IPS-18a (cell line): Measurements from ENCODE around the gene ZSWIM2.
"Not testable (repeated sequence)": the region's sequence is repeated elsewhere in the genome, so short reads cannot be mapped to it uniquely, and the experiment has no call there.

Experiments
- H3K27ac ChIP-seq: one replicate; pipeline ENCODE4 v1.5.1; 2013; ENCODE audit warnings: low read length
- H3K27me3 ChIP-seq: one replicate; pipeline ENCODE4 v1.6.1; 2013; ENCODE audit warnings: mild to moderate bottlenecking, low read length; ENCODE audit not compliant: control insufficient read depth, insufficient read depth
- H3K36me3 ChIP-seq: one replicate; pipeline ENCODE4 v1.6.1; 2013; ENCODE audit warnings: low read depth, low read length; ENCODE audit not compliant: control insufficient read depth
- H3K4me1 ChIP-seq: one replicate; pipeline ENCODE4 v1.6.1; 2013; ENCODE audit warnings: low read depth, low read length; ENCODE audit not compliant: control insufficient read depth
- H3K4me3 ChIP-seq: one replicate; pipeline ENCODE4 v1.5.1; 2013; ENCODE audit warnings: low read length
- H3K9ac ChIP-seq: one replicate; pipeline ENCODE4 v1.6.1; 2013; ENCODE audit warnings: mild to moderate bottlenecking, low read length, moderate library complexity
- H3K9me3 ChIP-seq: one replicate; pipeline ENCODE4 v1.6.1; 2013; ENCODE audit warnings: low read depth, low read length; ENCODE audit not compliant: control insufficient read depth

Gene ZSWIM2

GRCh38 chr2:186848873-186849578 lies at the start of gene ZSWIM2:
ZSWIM2 (minus strand) TSS chr2:186849170; CDS start chr2:186849130, 40 bp downstream.
- H3K4me3 ChIP-seq = peak within 1 kb of the TSS; percentile 84

GRCh38 chr2:186896220-186896619 lies 47.2 kb upstream of the ZSWIM2 start:
- H3K27me3 ChIP-seq, H3K27ac ChIP-seq, H3K4me1 ChIP-seq, H3K4me3 ChIP-seq, H3K36me3 ChIP-seq, H3K9me3 ChIP-seq, H3K9ac ChIP-seq: not testable (repeated sequence)

More at GRCh38 chr2:186848873-186849578, at the start of gene ZSWIM2:
- Histone ChIP-seq H3K9ac (peak within 1 kb of the TSS; percentile 57), H3K27ac (no peak within 1 kb of the TSS), H3K9me3 (no peaks in the 10 kb centered on the region), H3K4me1 (peaks cover 4% of the 10 kb centered on the region), H3K27me3 (peaks cover 10% of the 10 kb centered on the region), H3K36me3 (no peaks in the 10 kb centered on the region)

GRCh38 chr2:186895451-186895850 lies 46.5 kb upstream of the ZSWIM2 start:
- Histone ChIP-seq H3K27me3 (no peaks in the 10 kb centered on the region), H3K36me3 (no peaks in the 10 kb centered on the region), H3K4me1 (no peaks in the 10 kb centered on the region), H3K9ac (no peak overlapping the region), H3K9me3 (no peaks in the 10 kb centered on the region), H3K27ac (no peak overlapping the region), H3K4me3 (no peak overlapping the region)

- no peaks in the 10 kb centered on the region for H3K36me3 ChIP-seq
- no peak overlapping the region for H3K4me3 ChIP-seq
- H3K27me3 ChIP-seq = no peaks in the 10 kb centered on the region
- no peak overlapping the region for H3K27ac ChIP-seq
- H3K9me3 ChIP-seq = no peaks in the 10 kb centered on the region
- H3K4me1 ChIP-seq = no peaks in the 10 kb centered on the region
- H3K9ac ChIP-seq = no peak overlapping the region
Observed at GRCh38 chr2:186894478-186894877, 45.5 kb upstream of the ZSWIM2 start.

GRCh38 chr2:186892821-186893220 lies 43.9 kb upstream of the ZSWIM2 start:
- Histone ChIP-seq H3K9ac (no peak overlapping the region), H3K9me3 (no peaks in the 10 kb centered on the region), H3K4me1 (no peaks in the 10 kb centered on the region), H3K27ac (no peak overlapping the region), H3K4me3 (no peak overlapping the region), H3K27me3 (no peaks in the 10 kb centered on the region), H3K36me3 (no peaks in the 10 kb centered on the region)

- Histone ChIP-seq H3K36me3 (no peaks in the 10 kb centered on the region), H3K27me3 (no peaks in the 10 kb centered on the region), H3K9ac (no peak overlapping the region), H3K9me3 (no peaks in the 10 kb centered on the region), H3K4me3 (no peak overlapping the region), H3K27ac (no peak overlapping the region), H3K4me1 (no peaks in the 10 kb centered on the region)
Observed at GRCh38 chr2:186891185-186891621, 42.2 kb upstream of the ZSWIM2 start.

- no peaks in the 10 kb centered on the region for H3K27me3 ChIP-seq
- no peak overlapping the region for H3K4me3 ChIP-seq
- H3K9ac ChIP-seq = no peak overlapping the region
- H3K9me3 ChIP-seq = no peaks in the 10 kb centered on the region
- no peaks in the 10 kb centered on the region for H3K36me3 ChIP-seq
- H3K27ac ChIP-seq = no peak overlapping the region
- H3K4me1 ChIP-seq = no peaks in the 10 kb centered on the region
Observed at GRCh38 chr2:186889101-186889879, 40.3 kb upstream of the ZSWIM2 start.

- no peaks in the 10 kb centered on the region for H3K4me1 ChIP-seq
- no peaks in the 10 kb centered on the region for H3K27me3 ChIP-seq
- H3K4me3 ChIP-seq = no peak overlapping the region
- no peaks in the 10 kb centered on the region for H3K36me3 ChIP-seq
- no peak overlapping the region for H3K9ac ChIP-seq
- H3K27ac ChIP-seq = no peak overlapping the region
- H3K9me3 ChIP-seq = no peaks in the 10 kb centered on the region
Observed at GRCh38 chr2:186887107-186888090, 38.4 kb upstream of the ZSWIM2 start.

- no peak overlapping the region for H3K9ac ChIP-seq
- H3K4me3 ChIP-seq = no peak overlapping the region
- no peak overlapping the region for H3K27ac ChIP-seq
- H3K9me3 ChIP-seq = no peaks in the 10 kb centered on the region
- H3K36me3 ChIP-seq = no peaks in the 10 kb centered on the region
- H3K27me3 ChIP-seq = no peaks in the 10 kb centered on the region
- H3K4me1 ChIP-seq = no peaks in the 10 kb centered on the region
Observed at GRCh38 chr2:186884587-186884986, 35.6 kb upstream of the ZSWIM2 start.

GRCh38 chr2:186883666-186884065 lies 34.7 kb upstream of the ZSWIM2 start:
- Histone ChIP-seq H3K4me3 (no peak overlapping the region), H3K36me3 (no peaks in the 10 kb centered on the region), H3K4me1 (no peaks in the 10 kb centered on the region), H3K9ac (no peak overlapping the region), H3K27ac (no peak overlapping the region), H3K27me3 (no peaks in the 10 kb centered on the region), H3K9me3 (no peaks in the 10 kb centered on the region)

- no peaks in the 10 kb centered on the region for H3K9me3 ChIP-seq
- no peak overlapping the region for H3K9ac ChIP-seq
- H3K4me1 ChIP-seq = no peaks in the 10 kb centered on the region
- H3K4me3 ChIP-seq = no peak overlapping the region
- H3K36me3 ChIP-seq = no peaks in the 10 kb centered on the region
- no peak overlapping the region for H3K27ac ChIP-seq
- H3K27me3 ChIP-seq = no peaks in the 10 kb centered on the region
Observed at GRCh38 chr2:186882511-186883071, 33.6 kb upstream of the ZSWIM2 start.
